Kidney (tissue), 14 donors: Measurements from ENCODE around the gene SORCS2. TPM values are rescaled to one million over a fixed set of nuclear protein-coding genes. Genes with fewer than 3 reads are reported as not detected.

Source experiments
- DNase-seq, 5 donors: peaks; one replicate each; pipeline ENCODE4 v3.0.0-alpha.2; 2013 to 2020
- FAIRE-seq: peaks from 2 replicates; lab custom pipeline; 2012; peaks lifted over from hg19 to GRCh38; lab: Jason Lieb, UNC
- H3K27ac ChIP-seq, 2 donors: one replicate each; pipeline ENCODE4 v1.7.0; 2013; ENCODE audit warnings: low read depth in 2 of 2, low read length in 2 of 2, inconsistent platforms in 1 of 2
- H3K27me3 ChIP-seq: one replicate; pipeline ENCODE4 v1.7.1; 2013; ENCODE audit warnings: low read length, inconsistent platforms; ENCODE audit not compliant: control insufficient read depth, insufficient read depth
- H3K36me3 ChIP-seq, 3 donors: one replicate each; pipeline versions ENCODE4 v1.7.0 to v1.7.1; 2013; ENCODE audit warnings: low read length in 3 of 3, control low read depth in 1 of 3, inconsistent platforms in 1 of 3; ENCODE audit not compliant: insufficient read depth in 3 of 3, control insufficient read depth in 2 of 3
- H3K4me1 ChIP-seq, 3 donors: one replicate each; pipeline versions ENCODE4 v1.7.0 to v1.7.1; 2013; ENCODE audit warnings: low read length in 3 of 3, inconsistent platforms in 1 of 3, low read depth in 1 of 3; ENCODE audit not compliant: control insufficient read depth in 2 of 3, insufficient read depth in 2 of 3
- H3K4me3 ChIP-seq, 3 donors: one replicate each; pipeline versions ENCODE4 v1.7.0 to v1.8.1; 2013; ENCODE audit warnings: low read length in 3 of 3, control low read depth in 1 of 3, inconsistent platforms in 1 of 3
- H3K9ac ChIP-seq, 3 donors: one replicate each; pipeline versions ENCODE4 v1.7.0 to v1.7.1; 2013; ENCODE audit warnings: low read length in 3 of 3, control low read depth in 1 of 3, inconsistent platforms in 1 of 3
- H3K9me3 ChIP-seq, 3 donors: one replicate each; pipeline versions ENCODE4 v1.7.0 to v1.7.1; 2013; ENCODE audit warnings: low read length in 3 of 3, control low read depth in 1 of 3, inconsistent platforms in 1 of 3; ENCODE audit not compliant: control insufficient read depth in 2 of 3, insufficient read depth in 1 of 3
- intact Hi-C: fragments of 100-400 bp; cut with DNase I; formaldehyde crosslinking; loops from one replicate; pipeline ENCODE4 v1.11.1; 2022
- polyA plus RNA-seq: library from polyadenylated mRNA; stranded (reverse); fragments of 350-450 nt; fragmentation: Illumina TruSeq; extraction: RNeasy Lipid Tissue Mini Kit (QIAGEN cat#74804); gene quantifications from one replicate; pipeline ENCODE4 v1.2.3, GENCODE V29; 2014; ENCODE audit warnings: low read depth, low replicate concordance; ENCODE audit not compliant: insufficient read depth
- total RNA-seq: library from RNA; stranded (reverse); fragmentation: NEBNext Ultra II Directional; extraction: Animal tissue kit (Norgen Biotek cat#: 25700); gene quantifications from one replicate; pipeline ENCODE4 v1.2.1, GENCODE V29; 2021
- TF ChIP-seq, protein P1 (sequence below): IDR thresholded peaks from 3 replicates; pipeline ENCODE4 v1.5.1; 2012; ENCODE audit warnings: mild to moderate bottlenecking, moderate library complexity, borderline replicate concordance; ENCODE audit not compliant: insufficient read depth; ENCODE audit errors: extremely low read depth
- donor health status: control.
- donor health status: control.
- donor health status: control.
- donor health status: control.
- donor health status: control.
- donor health status: DM: yes; HTN: yes; CAD: no.
- donor health status: Normal renal cell carcinoma (clear cell type).

The SORCS2 gene
- total and polyA plus RNA-seq, 2 donors from 2014 or later = 6.1 to 9.1 TPM

DNA sequence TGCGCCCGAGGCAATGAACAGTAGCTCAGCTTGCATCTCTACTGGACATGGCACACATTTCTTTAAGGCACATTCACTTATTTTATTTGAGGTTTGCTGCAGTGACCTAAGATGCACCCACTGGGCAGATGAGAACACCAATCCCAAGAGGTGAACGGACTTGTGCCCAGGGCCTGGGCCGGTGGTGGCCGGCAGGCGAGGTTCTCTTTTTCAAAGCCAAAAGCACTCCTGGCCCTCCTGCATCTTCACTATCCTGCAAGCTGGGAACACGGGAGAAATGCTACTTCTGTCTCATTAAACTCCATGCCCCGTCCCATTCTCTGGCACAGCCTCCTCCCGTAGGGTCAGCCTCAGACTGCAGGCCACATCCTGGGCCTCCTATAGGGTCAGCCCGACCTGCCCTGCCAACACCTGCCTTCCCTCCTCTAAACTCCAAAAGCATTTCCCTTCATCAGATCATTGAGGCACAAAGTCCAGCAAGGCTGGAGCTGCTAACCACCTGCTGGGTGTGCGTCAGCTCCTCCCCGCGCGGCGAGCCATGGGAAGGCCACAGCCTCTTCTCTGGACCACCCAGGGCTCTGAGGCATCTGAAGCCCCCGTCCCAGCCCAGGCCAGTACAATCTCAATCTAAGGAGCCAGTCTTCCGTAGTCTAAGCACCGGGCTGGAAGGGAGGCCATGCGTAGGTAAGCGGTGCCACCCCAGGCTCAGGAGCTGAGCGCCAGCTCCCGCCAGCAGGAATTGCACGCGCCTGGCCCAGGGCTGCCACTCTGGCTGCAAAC lies 581.3 kb downstream of the SORCS2 start:
- peaks cover 0 to 12% (median 7%) of the 10 kb centered on the region in 3 donors for H3K36me3 ChIP-seq
- TF ChIP-seq, protein P1, sequence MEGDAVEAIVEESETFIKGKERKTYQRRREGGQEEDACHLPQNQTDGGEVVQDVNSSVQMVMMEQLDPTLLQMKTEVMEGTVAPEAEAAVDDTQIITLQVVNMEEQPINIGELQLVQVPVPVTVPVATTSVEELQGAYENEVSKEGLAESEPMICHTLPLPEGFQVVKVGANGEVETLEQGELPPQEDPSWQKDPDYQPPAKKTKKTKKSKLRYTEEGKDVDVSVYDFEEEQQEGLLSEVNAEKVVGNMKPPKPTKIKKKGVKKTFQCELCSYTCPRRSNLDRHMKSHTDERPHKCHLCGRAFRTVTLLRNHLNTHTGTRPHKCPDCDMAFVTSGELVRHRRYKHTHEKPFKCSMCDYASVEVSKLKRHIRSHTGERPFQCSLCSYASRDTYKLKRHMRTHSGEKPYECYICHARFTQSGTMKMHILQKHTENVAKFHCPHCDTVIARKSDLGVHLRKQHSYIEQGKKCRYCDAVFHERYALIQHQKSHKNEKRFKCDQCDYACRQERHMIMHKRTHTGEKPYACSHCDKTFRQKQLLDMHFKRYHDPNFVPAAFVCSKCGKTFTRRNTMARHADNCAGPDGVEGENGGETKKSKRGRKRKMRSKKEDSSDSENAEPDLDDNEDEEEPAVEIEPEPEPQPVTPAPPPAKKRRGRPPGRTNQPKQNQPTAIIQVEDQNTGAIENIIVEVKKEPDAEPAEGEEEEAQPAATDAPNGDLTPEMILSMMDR = no peak
- no peak overlapping the region for H3K4me3 ChIP-seq
- FAIRE-seq = no peak
- no peak overlapping the region for H3K27ac ChIP-seq
- DNase-seq = peak in 1 of 5 donors; percentile 30
- no peaks in the 10 kb centered on the region for H3K9me3 ChIP-seq
- no peak overlapping the region for H3K9ac ChIP-seq
- H3K27me3 ChIP-seq = no peaks in the 10 kb centered on the region
- intact Hi-C loops = no loop called here
- peaks cover 0 to 3% (median 0%) of the 10 kb centered on the region in 3 donors for H3K4me1 ChIP-seq

DNA sequence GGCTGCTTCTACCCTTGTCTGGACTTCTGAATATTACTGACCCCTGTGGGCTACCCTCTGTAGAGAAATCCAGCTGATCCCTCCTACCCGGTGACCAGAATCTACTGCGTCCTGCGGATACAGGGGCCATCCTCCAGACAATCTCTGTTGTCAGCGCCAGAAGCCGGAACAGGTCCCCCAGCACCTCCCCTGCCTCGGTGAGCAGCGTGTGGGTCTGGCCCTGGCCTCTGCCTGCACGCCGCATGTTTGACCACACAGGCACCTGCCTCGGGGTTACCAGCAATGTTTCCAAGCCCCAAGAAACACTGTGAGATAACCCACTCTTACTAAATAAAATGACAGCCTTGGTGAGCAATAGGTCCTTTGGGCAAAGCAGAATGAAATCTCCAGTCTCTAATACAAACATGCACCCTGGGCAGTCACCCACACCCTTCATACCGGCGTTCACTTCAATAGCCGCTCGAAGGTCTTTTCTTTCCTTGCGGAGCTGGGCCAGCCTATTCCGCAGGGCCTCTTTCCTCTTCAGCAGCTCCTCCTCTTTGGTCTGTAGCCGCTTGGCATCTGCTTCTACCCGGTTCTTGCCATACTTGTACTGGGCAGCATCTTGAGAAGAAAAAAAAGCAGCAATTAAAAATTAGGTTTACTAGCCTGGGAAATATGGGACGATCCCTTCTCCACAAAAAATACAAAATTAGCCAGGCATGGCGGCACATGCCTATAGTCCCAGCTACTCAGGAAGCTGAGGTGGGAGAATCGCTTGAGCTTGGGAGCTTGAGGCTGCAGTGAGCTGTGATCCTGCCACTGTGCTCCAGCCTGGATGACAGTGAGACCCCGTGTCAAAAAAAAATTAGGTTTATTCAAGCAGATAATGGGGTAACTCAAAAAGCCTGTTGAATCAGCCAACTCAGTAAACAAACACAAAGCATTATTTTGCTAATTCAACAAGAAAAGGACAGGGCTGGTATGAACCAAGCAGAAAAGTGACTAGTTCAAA lies 582.3 kb downstream of the SORCS2 start:
- DNase-seq (peak in 1 of 5 donors; percentile 30), FAIRE-seq (no peak)
- TF ChIP-seq, protein P1 = no peak
- H3K9ac ChIP-seq = no peak overlapping the region
- intact Hi-C loops = no loop called here
- no peaks in the 10 kb centered on the region for H3K9me3 ChIP-seq
- no peak overlapping the region for H3K27ac ChIP-seq
- H3K36me3 ChIP-seq = peaks cover 0 to 12% (median 7%) of the 10 kb centered on the region in 3 donors
- peaks cover 0 to 5% (median 3%) of the 10 kb centered on the region in 3 donors for H3K4me1 ChIP-seq
- no peaks in the 10 kb centered on the region for H3K27me3 ChIP-seq
- H3K4me3 ChIP-seq = no peak overlapping the region

GRCh38 chr4:7775396-7775795 lies 583.1 kb downstream of the SORCS2 start:
- intact Hi-C loops = no loop called here
- Histone ChIP-seq H3K9me3 (no peaks in the 10 kb centered on the region), H3K27ac (no peak overlapping the region), H3K4me3 (no peak overlapping the region), H3K36me3 (peaks cover 0 to 12% (median 7%) of the 10 kb centered on the region in 3 donors), H3K9ac (no peak overlapping the region), H3K4me1 (peaks cover 0 to 5% (median 5%) of the 10 kb centered on the region in 3 donors), H3K27me3 (no peaks in the 10 kb centered on the region)
- TF ChIP-seq, protein P1 = no peak
- FAIRE-seq = no peak
- DNase-seq = peak in 2 of 5 donors; percentile 18 to 29
